Measurements from ENCODE around the gene SRRT.
"Not testable (repeated sequence)": the region's sequence is repeated elsewhere in the genome, so short reads cannot be mapped to it uniquely, and the experiment has no call there.

Gene SRRT

GRCh38 chr7:100854899-100855298 lies 20.0 kb upstream of the SRRT start:
- FAIRE-seq, result not testable (repeated sequence)

DNA sequence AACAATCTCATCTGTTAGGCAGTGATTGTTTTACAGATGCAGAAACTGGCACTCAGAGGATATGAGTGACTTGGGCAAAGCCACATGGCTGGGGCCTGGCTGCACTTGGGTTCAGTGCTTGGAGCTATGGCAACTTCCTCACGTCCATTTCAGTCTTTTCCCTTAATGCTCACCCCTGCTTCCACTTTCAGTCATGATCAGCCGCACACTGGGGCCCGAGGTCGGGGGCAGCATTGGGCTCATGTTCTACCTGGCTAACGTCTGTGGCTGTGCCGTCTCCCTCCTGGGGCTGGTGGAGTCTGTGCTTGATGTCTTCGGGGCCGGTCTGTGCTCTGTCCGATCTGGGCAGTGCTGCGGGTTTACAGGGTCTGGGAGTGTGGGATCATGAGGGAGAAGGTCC lies 19.4 kb upstream of the SRRT start:
- FAIRE-seq, result no peak

- FAIRE-seq, result no peak
Measured at GRCh38 chr7:100856871-100857282, 18.0 kb upstream of the SRRT start.

- FAIRE-seq, result no peak
Measured at GRCh38 chr7:100859856-100860255, 15.0 kb upstream of the SRRT start.

GRCh38 chr7:100860702-100861615 lies 13.9 kb upstream of the SRRT start:
- FAIRE-seq, result no peak

DNA sequence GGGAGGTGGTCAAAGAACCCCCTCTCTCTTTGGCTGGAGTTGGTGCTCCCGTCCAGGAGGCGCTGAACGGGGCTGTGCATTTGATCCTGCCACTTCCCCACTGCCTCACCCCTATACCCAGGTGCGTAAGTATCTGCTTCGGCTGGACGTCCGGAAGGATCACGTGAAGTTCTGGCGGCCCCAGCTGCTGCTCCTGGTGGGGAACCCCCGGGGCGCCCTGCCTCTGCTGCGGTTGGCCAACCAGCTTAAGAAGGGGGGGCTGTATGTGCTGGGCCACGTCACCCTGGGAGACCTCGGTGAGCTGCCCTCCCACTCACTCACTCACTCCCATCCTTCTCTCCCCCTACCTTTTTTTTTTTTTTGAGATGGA lies 13.3 kb upstream of the SRRT start:
- FAIRE-seq, result no peak

DNA sequence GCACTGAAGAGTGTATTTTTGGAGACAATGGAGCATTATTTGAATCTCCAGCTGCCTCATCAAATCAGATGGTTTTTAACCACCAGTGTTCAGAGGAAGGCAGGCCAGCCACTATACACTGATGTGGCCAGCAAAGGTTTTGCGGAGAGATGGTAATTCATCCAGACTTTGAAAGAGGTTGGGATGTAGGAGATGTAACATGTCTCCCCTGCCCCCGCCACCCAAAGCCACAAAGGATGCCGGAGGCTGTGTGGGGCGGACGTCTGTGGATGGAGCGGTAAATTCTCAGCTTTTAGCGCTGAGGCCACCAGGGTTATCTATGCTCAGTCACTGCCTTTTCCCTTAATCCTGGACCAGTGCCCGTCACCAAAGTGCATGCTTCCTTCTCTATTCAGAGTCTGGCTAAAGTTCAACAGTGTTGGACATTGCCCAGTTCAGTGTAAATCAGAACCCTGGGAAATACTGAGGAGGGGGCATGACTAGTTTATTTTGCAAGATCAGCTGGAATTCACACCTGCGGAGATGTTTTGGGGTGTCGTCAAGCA lies 11.4 kb upstream of the SRRT start:
- no peak for FAIRE-seq

GRCh38 chr7:100864263-100864845 lies 10.5 kb upstream of the SRRT start:
- no peak for FAIRE-seq

DNA sequence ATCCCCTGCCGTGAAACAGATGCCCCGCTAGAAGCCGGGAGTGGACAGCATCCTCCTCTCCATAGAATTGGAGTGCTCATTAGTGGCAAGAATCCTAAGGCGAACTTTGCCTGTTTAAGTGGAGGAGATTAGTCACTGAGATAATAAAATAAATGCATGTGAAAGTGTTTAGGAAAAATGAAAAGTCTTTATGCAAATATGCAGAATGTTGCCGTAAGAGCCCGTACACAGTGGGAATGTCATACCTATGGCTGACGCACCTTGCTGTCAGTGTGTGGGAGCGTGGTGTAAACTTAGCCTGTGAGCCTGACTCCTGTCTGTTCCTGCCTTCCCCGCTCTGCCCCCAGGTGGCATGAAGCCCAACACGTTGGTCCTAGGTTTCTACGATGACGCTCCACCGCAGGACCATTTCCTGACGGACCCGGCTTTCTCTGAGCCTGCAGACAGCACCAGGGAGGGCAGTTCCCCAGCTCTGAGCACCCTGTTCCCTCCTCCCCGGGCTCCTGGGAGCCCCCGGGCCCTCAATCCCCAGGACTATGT lies 9.5 kb upstream of the SRRT start:
- FAIRE-seq, result no peak

GRCh38 chr7:100865938-100866728 lies 8.8 kb upstream of the SRRT start:
- no peak for FAIRE-seq

- no peak for FAIRE-seq
Measured at GRCh38 chr7:100866729-100867039, 8.2 kb upstream of the SRRT start.

GRCh38 chr7:100867040-100867775 lies 7.7 kb upstream of the SRRT start, which contains the start of gene TRIP6:
TRIP6 (plus strand) TSS chr7:100867387; CDS start chr7:100867498, 111 bp downstream.
- no peak for FAIRE-seq

DNA sequence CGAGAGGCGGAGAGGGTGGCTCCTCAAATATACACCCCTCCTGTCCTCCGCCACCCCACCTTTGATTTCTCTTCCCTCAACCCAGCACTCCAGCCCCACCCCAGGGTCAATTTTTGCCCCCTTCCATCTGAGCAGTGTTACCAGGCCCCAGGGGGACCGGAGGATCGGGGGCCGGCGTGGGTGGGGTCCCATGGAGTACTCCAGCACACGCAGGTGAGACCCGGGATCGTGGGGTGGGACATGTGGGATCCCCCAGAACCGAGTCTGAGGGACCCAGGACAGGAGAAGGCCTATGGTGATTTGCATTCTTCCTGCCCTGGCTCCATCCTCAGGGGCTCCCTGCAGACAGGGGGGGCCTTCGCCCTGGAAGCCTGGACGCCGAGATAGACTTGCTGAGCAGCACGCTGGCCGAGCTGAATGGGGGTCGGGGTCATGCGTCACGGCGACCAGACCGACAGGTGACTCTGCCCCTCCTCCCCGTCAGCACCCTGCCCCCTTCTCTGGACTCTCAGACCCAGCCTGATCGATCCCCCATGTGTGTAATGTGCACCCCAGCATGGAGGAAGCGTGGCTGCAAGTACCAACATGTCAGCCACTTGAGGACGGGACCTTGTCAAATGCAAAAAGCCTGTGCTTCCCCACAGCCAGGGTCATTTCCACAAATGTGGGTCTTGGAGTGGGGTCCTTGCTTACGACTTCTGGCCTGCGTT lies 7.0 kb upstream of the SRRT start:
- FAIRE-seq, result no peak

DNA sequence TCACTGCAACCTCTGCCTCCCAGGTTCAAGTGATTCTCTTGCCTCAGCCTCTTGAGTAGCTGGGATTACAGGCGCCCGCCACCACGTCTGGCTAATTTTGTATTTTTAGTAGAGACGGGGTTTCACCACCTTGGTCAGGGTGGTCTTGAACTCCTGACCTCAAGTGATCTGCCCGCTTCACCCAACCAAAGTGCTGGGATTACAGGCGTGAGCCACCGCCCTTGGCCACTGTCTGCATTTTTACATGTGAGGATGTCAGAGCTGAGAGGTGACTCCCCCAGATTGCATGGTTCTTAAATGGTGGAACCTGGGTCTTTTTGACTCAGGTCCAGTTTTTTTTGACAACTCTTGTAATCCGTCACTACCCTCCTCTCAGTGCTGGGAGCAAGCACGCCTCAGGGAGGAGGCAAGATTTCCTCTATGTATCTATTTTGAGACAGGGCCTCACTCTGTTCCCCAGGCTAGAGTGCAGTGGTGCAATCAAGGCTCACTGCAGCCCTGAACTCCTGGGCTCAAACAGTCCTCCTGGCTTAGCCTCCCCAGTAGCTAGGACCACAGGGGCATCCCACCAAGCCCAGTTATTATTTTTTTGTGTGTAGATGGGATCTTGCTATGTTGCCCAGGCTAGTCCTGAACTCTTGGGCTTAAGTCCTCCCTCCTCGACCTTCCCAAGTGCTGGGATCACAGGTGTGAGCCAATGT lies 1.2 kb upstream of the SRRT start:
- no peak for FAIRE-seq

DNA sequence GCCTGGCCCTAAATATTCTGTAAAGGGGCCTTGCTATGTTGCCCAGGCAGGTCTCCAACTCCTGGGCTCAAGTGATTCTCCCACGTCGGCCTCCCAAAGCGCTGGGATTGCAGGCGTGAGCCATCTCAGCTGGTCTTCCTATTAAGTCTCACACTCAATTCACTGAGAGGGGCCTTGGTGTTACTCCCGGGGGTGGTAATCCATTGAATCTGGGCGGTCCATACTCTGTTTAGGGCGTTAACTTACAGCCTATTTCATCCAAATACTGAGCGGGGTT lies 665 bp upstream of the SRRT start:
- no peak for FAIRE-seq

DNA sequence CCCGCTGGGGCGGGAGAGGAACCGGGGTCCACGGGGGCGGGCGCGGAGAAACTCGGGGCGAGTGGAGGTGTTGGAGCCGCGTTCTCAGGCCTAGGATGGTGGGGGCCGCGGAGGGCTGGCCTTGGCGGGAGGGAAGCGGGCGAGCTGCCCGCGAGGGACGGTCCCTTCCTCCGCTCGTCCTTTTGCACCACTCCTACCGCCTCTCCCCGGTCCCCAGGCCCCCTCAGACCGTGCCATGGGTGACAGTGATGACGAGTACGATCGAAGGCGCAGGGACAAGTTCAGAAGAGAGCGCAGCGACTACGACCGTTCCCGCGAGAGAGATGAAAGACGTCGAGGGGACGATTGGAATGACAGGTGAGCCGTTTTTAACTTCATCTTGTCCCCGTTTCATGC lies 451 bp downstream of the SRRT start:
- no peak for FAIRE-seq

DNA sequence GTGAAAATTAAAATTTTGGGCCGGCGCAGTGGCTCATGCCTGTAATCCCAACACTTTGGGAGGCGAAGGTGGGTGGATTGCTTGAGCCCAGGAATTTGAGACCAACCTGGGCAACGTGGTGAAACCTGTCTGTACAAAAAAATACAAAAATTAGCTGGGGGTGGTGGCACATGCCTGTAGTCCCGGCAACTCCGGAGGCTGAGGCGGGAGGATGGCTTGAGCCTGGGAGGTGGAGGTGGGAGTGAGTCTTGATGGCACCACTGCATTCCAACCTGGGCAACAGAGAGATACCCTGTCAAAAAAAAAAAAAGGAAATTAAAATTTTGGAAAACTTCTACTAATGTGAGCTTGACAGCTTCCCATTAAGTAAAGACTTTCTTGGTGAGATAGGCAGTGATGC lies 3.1 kb downstream of the SRRT start:
- FAIRE-seq, result no peak

DNA sequence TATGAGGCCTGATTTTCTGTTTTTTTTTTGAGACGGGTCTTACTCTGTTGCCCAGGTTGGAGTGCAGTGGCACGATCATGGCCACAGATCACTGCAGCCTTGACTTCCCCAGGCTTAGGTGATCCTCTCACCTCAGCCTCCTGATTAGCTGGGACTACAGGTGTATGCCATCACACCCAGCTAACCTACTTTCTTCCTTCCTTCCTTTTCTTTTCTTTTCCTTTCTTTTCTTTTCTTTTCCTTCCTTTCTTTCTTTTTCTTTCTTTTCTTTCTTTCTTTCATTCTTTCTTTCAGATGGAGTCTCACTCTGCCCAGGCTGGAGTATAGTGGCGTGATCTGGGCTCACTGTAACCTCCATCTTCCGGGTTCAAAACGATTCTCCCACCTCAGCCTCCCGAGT lies 3.8 kb downstream of the SRRT start:
- FAIRE-seq, result no peak

DNA sequence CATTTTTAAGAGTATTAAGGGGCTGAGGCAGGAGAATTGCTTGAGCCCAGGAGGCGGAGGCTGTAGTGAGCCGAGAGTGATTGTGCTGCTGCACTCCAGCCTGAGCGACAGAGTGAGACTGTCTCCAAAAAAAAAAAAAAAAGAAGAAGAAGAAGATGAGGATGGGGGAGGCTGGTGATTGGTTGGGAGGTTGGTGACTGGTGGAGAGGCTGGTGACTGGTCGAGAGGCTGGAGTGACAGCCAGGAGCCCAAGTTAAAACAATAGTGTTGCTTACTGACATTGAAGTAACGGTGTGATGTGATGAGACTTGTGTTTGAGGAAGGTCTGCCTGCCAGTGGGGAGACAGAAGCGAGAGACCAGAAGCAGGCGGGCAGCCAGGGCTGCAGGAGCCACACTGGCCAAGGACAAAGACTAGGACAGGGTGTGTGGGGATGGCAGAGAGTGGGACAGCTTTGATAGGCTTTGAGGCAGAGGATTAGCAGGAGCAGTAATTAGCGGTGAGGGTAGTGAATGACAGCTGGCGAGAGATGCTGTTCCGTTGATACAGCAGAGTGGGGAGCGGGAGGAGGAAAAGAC lies 4.9 kb downstream of the SRRT start:
- no peak for FAIRE-seq

- FAIRE-seq, result no peak
Measured at GRCh38 chr7:100880645-100881044, 5.7 kb downstream of the SRRT start.

DNA sequence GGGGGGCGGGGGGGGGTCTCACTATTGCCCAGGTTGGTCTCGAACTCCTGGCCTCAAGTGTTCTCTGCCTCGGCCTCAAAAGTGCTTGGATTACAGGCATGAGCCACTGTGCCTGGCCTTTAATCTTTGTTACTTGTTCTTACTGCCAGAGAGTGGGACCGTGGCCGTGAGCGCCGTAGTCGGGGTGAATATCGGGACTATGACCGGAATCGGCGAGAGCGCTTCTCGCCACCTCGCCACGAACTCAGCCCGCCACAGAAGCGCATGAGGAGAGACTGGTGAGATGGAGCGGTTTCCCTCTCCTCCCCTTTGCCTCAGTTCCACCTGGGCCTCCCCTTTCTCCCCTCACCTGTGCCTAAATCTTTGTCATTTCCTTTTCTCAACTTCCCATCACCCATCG lies 6.2 kb downstream of the SRRT start:
- FAIRE-seq, result no peak
